Epithelial cell of proximal tubule (primary cell): ENCODE data around the gene NADK2. TPM values are rescaled to one million over a fixed set of nuclear protein-coding genes. Genes with fewer than 3 reads are reported as not detected.
"Not testable (repeated sequence)": the region's sequence is repeated elsewhere in the genome, so short reads cannot be mapped to it uniquely, and the experiment has no call there.

ENCODE experiments used
- DNase-seq: peaks from one replicate; pipeline ENCODE4 v3.0.0-alpha.2; 2011; ENCODE audit warnings: low read depth
- H3K4me3 ChIP-seq: 2 replicates; pipeline ENCODE4 v1.5.1; 2011; ENCODE audit warnings: low read depth, mild to moderate bottlenecking, low read length
- CTCF ChIP-seq: conservative IDR thresholded peaks from 2 replicates; pipeline ENCODE4 v1.5.1; 2012; ENCODE audit warnings: low read depth, mild to moderate bottlenecking, low read length
- total RNA-seq: library from RNA; depleted of rRNA; stranded (reverse); fragments of >200 nt; gene quantifications from 2 replicates; pipeline ENCODE4 v1.2.3, GENCODE V29; 2015

The NADK2 gene
- total RNA-seq, 1 donor from 2014 or later, result 27.1 TPM

- TF ChIP-seq CTCF, result no peak
- no peak overlapping the region for H3K4me3 ChIP-seq
- no peak for DNase-seq
Measured at GRCh38 chr5:36206913-36207312, 34.8 kb downstream of the NADK2 start.

DNA sequence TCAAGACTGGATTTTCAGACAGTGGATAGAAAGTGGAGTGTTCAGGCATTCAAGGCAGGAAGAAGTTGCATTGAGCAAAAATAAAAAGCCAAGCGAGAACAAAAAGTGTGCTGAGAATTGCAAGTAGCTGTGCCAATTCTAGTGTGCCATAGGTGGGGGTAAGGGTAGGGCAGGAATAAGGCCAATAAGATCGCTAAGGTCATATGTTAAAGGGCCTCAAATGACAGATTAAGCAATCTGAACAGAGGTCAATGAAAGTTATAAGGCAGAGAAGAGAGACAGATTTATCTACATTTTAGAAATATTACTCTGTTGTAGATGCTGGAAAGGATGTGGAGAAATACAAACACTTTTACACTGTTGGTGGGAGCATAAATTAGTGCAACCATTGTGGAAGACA, 36.4 kb downstream of the NADK2 start:
- no peak overlapping the region for H3K4me3 ChIP-seq
- no peak for TF ChIP-seq CTCF
- no peak for DNase-seq

DNA sequence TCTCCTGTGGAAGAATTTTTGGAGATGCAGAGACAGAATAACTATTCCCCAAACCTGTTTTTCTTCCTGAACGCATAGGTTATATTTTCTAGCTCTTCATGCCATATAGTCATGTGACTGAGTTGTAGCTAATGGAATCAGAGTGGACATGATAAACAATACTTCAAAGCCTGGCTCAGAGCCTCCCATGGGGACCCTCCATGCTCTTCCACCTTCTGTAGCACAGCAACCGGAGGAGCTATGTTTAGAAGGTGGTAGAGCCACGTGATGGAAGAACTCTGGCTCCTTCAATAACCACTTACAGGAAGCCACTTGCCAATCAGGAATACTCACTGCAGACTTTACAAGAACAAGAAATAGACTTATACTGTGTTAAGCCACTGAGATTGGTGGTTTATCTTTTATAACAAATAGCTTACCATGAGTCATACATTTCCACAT, 39.2 kb downstream of the NADK2 start:
- no peak for DNase-seq
- H3K4me3 ChIP-seq, result no peak overlapping the region
- TF ChIP-seq CTCF, result no peak

- H3K4me3 ChIP-seq, result no peak overlapping the region
- DNase-seq, result no peak
- TF ChIP-seq CTCF, result no peak
Measured at GRCh38 chr5:36200513-36200912, 41.2 kb downstream of the NADK2 start.

GRCh38 chr5:36199620-36200019, 42.1 kb downstream of the NADK2 start:
- H3K4me3 ChIP-seq, result no peak overlapping the region
- no peak for DNase-seq
- TF ChIP-seq CTCF, result no peak

DNA sequence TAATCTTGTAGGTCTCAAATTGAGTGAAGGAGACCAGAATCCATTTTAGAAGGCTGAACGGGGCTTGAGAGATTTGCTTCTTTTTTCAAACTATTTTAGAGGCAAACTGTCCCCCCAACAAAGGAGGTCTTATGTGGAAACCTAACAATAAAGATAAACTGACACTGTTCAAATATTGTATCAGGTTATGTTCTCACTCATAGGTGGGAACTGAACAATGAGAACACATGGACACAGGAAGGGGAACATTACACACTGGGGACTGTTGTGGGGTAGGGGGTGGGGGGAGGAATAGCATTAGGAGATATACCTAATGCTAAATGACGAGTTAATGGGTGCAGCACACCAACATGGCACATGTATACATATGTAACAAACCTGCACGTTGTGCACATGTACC, 42.9 kb downstream of the NADK2 start:
- not testable (repeated sequence) for H3K4me3 ChIP-seq, DNase-seq

GRCh38 chr5:36198281-36198680, 43.4 kb downstream of the NADK2 start:
- DNase-seq, result no peak
- H3K4me3 ChIP-seq, result no peak overlapping the region
- no peak for TF ChIP-seq CTCF

- H3K4me3 ChIP-seq, result no peak overlapping the region
- no peak for TF ChIP-seq CTCF
- DNase-seq, result no peak
Measured at GRCh38 chr5:36193746-36194145, 48.0 kb downstream of the NADK2 start.

GRCh38 chr5:36184408-36184807, 57.3 kb downstream of the NADK2 start:
- not testable (repeated sequence) for DNase-seq, H3K4me3 ChIP-seq
